Neural cell (in vitro differentiated cells): ENCODE measurements around the gene TRABD2A. TPM values are rescaled to one million over a fixed set of nuclear protein-coding genes. Genes with fewer than 3 reads are reported as not detected.

Source experiments
- H2AFZ ChIP-seq: fragments of 200-600, 300-800 bp; sonication (generic), shearing (Covaris generic); 2 replicates; pipeline ENCODE4 v1.6.0; 2014; ENCODE audit warnings: low read depth, mild to moderate bottlenecking, antibody characterized with exemption, low read length, moderate library complexity
- H3F3A ChIP-seq: fragments of 200-600 bp; shearing (Covaris generic); 2 replicates; pipeline ENCODE4 v1.6.1; 2016; ENCODE audit warnings: mild to moderate bottlenecking, moderate library complexity, mixed read lengths, antibody characterized with exemption, low read length; ENCODE audit not compliant: insufficient read depth, poor library complexity, severe bottlenecking
- H3K27ac ChIP-seq: fragments of 200-600, 300-800 bp; sonication (generic), shearing (Covaris generic); 2 replicates; pipeline ENCODE4 v1.5.1; 2014; ENCODE audit warnings: mild to moderate bottlenecking, low read length, moderate library complexity
- H3K27me3 ChIP-seq: fragments of 300-800, 200-600 bp; sonication (generic), shearing (Covaris generic); 2 replicates; pipeline ENCODE4 v1.6.0; 2014; ENCODE audit warnings: mild to moderate bottlenecking, low read depth, low read length, moderate library complexity; ENCODE audit not compliant: insufficient read depth
- H3K36me3 ChIP-seq: fragments of 300-800, 200-600 bp; sonication (generic), shearing (Covaris generic); 2 replicates; pipeline ENCODE4 v1.5.1; 2014; ENCODE audit warnings: mild to moderate bottlenecking, antibody characterized with exemption, low read length, moderate library complexity; ENCODE audit not compliant: insufficient read depth
- H3K4me2 ChIP-seq: fragments of 300-800, 200-600 bp; sonication (generic), shearing (Covaris generic); 2 replicates; pipeline ENCODE4 v1.6.0; 2014; ENCODE audit warnings: mild to moderate bottlenecking, low read length
- H3K4me3 ChIP-seq: fragments of 300-800, 200-600 bp; sonication (generic), shearing (Covaris generic); 2 replicates; pipeline ENCODE4 v1.5.1; 2014; ENCODE audit warnings: mild to moderate bottlenecking, low read length, moderate library complexity
- H3K79me2 ChIP-seq: fragments of 200-600 bp; shearing (Covaris generic); replicated peaks from 2 replicates; pipeline ENCODE4 v1.6.0; 2014; ENCODE audit warnings: mild to moderate bottlenecking, low read length, moderate library complexity; ENCODE audit not compliant: insufficient read depth
- H3K9ac ChIP-seq: fragments of 300-800, 200-600 bp; sonication (generic), shearing (Covaris generic); 2 replicates; pipeline ENCODE4 v1.6.1; 2016; ENCODE audit warnings: mild to moderate bottlenecking, low read length, mixed read lengths
- H3K9me2 ChIP-seq: fragments of 200-600 bp; shearing (Covaris generic); 2 replicates; pipeline ENCODE4 v1.6.1; 2016; ENCODE audit warnings: mild to moderate bottlenecking, low read length, mixed read lengths; ENCODE audit not compliant: insufficient read depth
- H3K9me3 ChIP-seq: fragments of 200-600, 300-800 bp; sonication (generic), shearing (Covaris generic); 2 replicates; pipeline ENCODE4 v1.6.1; 2016; ENCODE audit warnings: mild to moderate bottlenecking, mixed run types, low read length, moderate library complexity, mixed read lengths
- H4K20me1 ChIP-seq: fragments of 200-600 bp; shearing (Covaris generic); 2 replicates; pipeline ENCODE4 v1.6.1; 2016; ENCODE audit warnings: mild to moderate bottlenecking, mixed run types; ENCODE audit not compliant: insufficient read depth
- EP300 ChIP-seq: fragments of 450-650 bp; conservative IDR thresholded peaks from 2 replicates; pipeline ENCODE4 v1.6.1; 2014; ENCODE audit warnings: antibody characterized with exemption, mild to moderate bottlenecking, moderate library complexity; ENCODE audit not compliant: poor library complexity, severe bottlenecking
- EZH2 ChIP-seq: fragments of 200-600, 300-800 bp; shearing (Covaris generic), sonication (generic); IDR thresholded peaks from 2 replicates; pipeline ENCODE4 v1.6.1; 2014; ENCODE audit warnings: antibody characterized with exemption, low read length, borderline replicate concordance, mild to moderate bottlenecking; ENCODE audit not compliant: insufficient read depth, poor library complexity, severe bottlenecking
- POLR2AphosphoS5 ChIP-seq: IDR thresholded peaks from 2 replicates; pipeline ENCODE4 v1.6.1; 2012
- RAD21 ChIP-seq: fragments of 450-650 bp; conservative IDR thresholded peaks from 2 replicates; pipeline ENCODE4 v1.6.1; 2014; ENCODE audit warnings: antibody characterized with exemption, mild to moderate bottlenecking, moderate library complexity
- SMC3 ChIP-seq: fragments of 450-650 bp; conservative IDR thresholded peaks from 2 replicates; pipeline ENCODE4 v1.6.1; 2014; ENCODE audit warnings: antibody characterized with exemption, mild to moderate bottlenecking, moderate library complexity; ENCODE audit not compliant: poor library complexity
- TAF1 ChIP-seq: IDR thresholded peaks from 2 replicates; pipeline ENCODE4 v1.6.1; 2012; ENCODE audit warnings: low read depth
- polyA plus RNA-seq: library from polyadenylated mRNA; depleted of rRNA; stranded (reverse); fragments of >200 nt; gene quantifications from 2 replicates; pipeline ENCODE4 v1.2.3, GENCODE V29; 2014
- TF ChIP-seq, protein P1 (sequence below): fragments of 450-650 bp; IDR thresholded peaks from 2 replicates; pipeline ENCODE4 v1.5.1; 2014; ENCODE audit warnings: antibody characterized with exemption, mild to moderate bottlenecking, moderate library complexity; ENCODE audit not compliant: poor library complexity, severe bottlenecking
- TF ChIP-seq, protein P2 (sequence below): IDR thresholded peaks from 2 replicates; pipeline ENCODE4 v1.6.1; 2012; ENCODE audit warnings: borderline replicate concordance

Gene TRABD2A
- polyA plus RNA-seq, 1 donor from 2014 or later: 0.17 TPM

DNA sequence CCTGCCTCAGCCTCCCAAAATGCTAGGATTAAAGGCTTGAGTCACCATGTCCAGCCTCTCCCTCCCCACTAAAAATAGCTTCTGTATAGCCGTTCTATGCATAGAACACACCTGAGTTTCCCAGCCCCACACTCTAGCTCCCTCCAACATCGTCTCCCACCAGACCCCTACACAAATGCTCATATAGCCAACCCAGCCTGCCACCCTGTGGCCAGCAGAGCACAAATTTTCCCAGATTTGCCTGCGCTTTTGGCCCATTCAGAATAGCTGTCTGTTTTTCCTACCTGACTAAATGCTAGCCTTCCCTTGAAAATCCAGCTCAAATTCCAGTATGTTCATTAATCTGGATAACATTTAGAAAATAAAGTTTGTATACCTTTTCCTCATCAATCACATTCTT lies 22.8 kb downstream of the TRABD2A start:
- Histone ChIP-seq H3K9ac (no peak overlapping the region), H3K36me3 (no peaks in the 10 kb centered on the region), H3K4me2 (no peak overlapping the region), H3K27ac (no peak overlapping the region), H3F3A (no peaks in the 10 kb centered on the region), H3K27me3 (no peaks in the 10 kb centered on the region), H3K9me2 (no peaks in the 10 kb centered on the region), H3K79me2 (no peaks in the 10 kb centered on the region), H4K20me1 (no peaks in the 10 kb centered on the region), H2AFZ (no peak overlapping the region), H3K4me3 (no peak overlapping the region), H3K9me3 (no peaks in the 10 kb centered on the region)
- TF ChIP-seq EP300 (no peak), RAD21 (peak; percentile 13), SMC3 (peak; percentile 25)

DNA sequence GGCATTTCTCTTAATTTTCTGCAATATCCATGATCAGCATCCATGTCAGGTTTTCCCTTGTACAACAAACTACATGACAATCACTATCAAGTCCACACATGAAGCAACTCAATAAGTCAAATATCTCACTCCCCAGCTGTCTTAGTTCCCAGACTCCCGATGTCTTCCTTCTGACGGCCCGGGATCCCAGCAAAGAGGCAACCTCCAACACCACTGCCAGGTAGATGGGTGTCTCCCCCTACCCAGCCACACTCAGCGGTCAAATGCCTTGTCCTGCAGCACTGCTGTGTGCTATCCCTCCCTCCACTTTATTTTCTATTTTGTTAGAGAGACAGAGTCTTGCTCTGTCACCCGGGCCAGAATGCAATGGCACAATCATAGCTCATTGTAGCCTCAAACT lies 23.3 kb downstream of the TRABD2A start:
- no peaks in the 10 kb centered on the region for H3F3A ChIP-seq
- no peaks in the 10 kb centered on the region for H4K20me1 ChIP-seq
- no peaks in the 10 kb centered on the region for H3K9me3 ChIP-seq
- no peak overlapping the region for H3K27ac ChIP-seq
- H3K27me3 ChIP-seq: no peaks in the 10 kb centered on the region
- no peaks in the 10 kb centered on the region for H3K79me2 ChIP-seq
- H3K4me2 ChIP-seq: no peak overlapping the region
- no peak overlapping the region for H3K9ac ChIP-seq
- H3K36me3 ChIP-seq: no peaks in the 10 kb centered on the region
- TF ChIP-seq, protein P1, sequence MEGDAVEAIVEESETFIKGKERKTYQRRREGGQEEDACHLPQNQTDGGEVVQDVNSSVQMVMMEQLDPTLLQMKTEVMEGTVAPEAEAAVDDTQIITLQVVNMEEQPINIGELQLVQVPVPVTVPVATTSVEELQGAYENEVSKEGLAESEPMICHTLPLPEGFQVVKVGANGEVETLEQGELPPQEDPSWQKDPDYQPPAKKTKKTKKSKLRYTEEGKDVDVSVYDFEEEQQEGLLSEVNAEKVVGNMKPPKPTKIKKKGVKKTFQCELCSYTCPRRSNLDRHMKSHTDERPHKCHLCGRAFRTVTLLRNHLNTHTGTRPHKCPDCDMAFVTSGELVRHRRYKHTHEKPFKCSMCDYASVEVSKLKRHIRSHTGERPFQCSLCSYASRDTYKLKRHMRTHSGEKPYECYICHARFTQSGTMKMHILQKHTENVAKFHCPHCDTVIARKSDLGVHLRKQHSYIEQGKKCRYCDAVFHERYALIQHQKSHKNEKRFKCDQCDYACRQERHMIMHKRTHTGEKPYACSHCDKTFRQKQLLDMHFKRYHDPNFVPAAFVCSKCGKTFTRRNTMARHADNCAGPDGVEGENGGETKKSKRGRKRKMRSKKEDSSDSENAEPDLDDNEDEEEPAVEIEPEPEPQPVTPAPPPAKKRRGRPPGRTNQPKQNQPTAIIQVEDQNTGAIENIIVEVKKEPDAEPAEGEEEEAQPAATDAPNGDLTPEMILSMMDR: no peak
- TF ChIP-seq POLR2AphosphoS5 (no peak), EZH2 (no peak), RAD21 (no peak), SMC3 (no peak), EP300 (no peak)
- TF ChIP-seq, protein P2, sequence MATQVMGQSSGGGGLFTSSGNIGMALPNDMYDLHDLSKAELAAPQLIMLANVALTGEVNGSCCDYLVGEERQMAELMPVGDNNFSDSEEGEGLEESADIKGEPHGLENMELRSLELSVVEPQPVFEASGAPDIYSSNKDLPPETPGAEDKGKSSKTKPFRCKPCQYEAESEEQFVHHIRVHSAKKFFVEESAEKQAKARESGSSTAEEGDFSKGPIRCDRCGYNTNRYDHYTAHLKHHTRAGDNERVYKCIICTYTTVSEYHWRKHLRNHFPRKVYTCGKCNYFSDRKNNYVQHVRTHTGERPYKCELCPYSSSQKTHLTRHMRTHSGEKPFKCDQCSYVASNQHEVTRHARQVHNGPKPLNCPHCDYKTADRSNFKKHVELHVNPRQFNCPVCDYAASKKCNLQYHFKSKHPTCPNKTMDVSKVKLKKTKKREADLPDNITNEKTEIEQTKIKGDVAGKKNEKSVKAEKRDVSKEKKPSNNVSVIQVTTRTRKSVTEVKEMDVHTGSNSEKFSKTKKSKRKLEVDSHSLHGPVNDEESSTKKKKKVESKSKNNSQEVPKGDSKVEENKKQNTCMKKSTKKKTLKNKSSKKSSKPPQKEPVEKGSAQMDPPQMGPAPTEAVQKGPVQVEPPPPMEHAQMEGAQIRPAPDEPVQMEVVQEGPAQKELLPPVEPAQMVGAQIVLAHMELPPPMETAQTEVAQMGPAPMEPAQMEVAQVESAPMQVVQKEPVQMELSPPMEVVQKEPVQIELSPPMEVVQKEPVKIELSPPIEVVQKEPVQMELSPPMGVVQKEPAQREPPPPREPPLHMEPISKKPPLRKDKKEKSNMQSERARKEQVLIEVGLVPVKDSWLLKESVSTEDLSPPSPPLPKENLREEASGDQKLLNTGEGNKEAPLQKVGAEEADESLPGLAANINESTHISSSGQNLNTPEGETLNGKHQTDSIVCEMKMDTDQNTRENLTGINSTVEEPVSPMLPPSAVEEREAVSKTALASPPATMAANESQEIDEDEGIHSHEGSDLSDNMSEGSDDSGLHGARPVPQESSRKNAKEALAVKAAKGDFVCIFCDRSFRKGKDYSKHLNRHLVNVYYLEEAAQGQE: no peak
- no peak overlapping the region for H2AFZ ChIP-seq
- no peaks in the 10 kb centered on the region for H3K9me2 ChIP-seq
- H3K4me3 ChIP-seq: no peak overlapping the region

DNA sequence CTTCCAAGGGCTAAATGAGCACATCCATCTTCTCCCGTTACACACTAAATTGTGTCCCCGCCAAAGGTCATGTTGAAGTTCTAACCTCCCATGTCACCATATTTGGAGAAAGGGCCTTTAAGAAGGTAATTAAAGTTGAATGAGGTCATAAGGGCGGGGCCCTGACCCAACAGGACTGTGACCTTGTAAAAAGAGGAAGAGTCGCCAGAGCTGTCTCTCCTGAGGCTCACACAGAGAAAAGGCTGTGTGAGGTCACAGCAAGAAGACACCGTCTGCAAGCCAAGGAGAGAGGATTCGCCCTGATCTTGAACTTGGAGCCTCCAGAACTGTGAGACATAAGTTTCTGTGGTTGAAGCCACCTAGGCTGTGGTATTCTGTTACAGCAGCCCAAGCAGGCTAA lies 24.1 kb downstream of the TRABD2A start:
- H3K79me2 ChIP-seq: no peaks in the 10 kb centered on the region
- no peak overlapping the region for H3K9ac ChIP-seq
- no peaks in the 10 kb centered on the region for H3K9me2 ChIP-seq
- no peak overlapping the region for H3K27ac ChIP-seq
- no peak overlapping the region for H3K4me3 ChIP-seq
- TF ChIP-seq TAF1 (no peak), SMC3 (no peak), RAD21 (no peak)
- no peak overlapping the region for H2AFZ ChIP-seq
- no peaks in the 10 kb centered on the region for H3K9me3 ChIP-seq
- no peaks in the 10 kb centered on the region for H3K36me3 ChIP-seq
- H3K4me2 ChIP-seq: no peak overlapping the region
- H3K27me3 ChIP-seq: no peaks in the 10 kb centered on the region
- H4K20me1 ChIP-seq: no peaks in the 10 kb centered on the region
- H3F3A ChIP-seq: no peaks in the 10 kb centered on the region
